NCI-H69 (cell line): ENCODE data around the gene CREBBP.
"Not testable (repeated sequence)": the region's sequence is repeated elsewhere in the genome, so short reads cannot be mapped to it uniquely, and the experiment has no call there.

Experiments used
- DNase-seq: peaks from one replicate; lab custom pipeline; 2025; lab: John Stamatoyannopoulos, UW

Gene CREBBP

GRCh38 chr16:3880623-3881498 is at the start of gene CREBBP:
Gene CREBBP (minus strand): TSS chr16:3880713. CDS start chr16:3879916, 797 bp downstream.
- DNase-seq = peak; percentile 96

GRCh38 chr16:3927147-3927546 is 46.6 kb upstream of the CREBBP start:
- not testable (repeated sequence) for DNase-seq

- no peak for DNase-seq
Observed at GRCh38 chr16:3924763-3925162, 44.2 kb upstream of the CREBBP start.

GRCh38 chr16:3922241-3922640 is 41.7 kb upstream of the CREBBP start:
- DNase-seq = no peak

GRCh38 chr16:3920206-3920605 is 39.7 kb upstream of the CREBBP start:
- no peak for DNase-seq

GRCh38 chr16:3919413-3919812 is 38.9 kb upstream of the CREBBP start:
- DNase-seq = no peak

GRCh38 chr16:3915426-3916260 is 35.1 kb upstream of the CREBBP start:
- DNase-seq = no peak

GRCh38 chr16:3912897-3913296 is 32.4 kb upstream of the CREBBP start:
- no peak for DNase-seq

- DNase-seq = no peak
Observed at GRCh38 chr16:3912373-3912772, 31.9 kb upstream of the CREBBP start.

GRCh38 chr16:3911741-3912140 is 31.2 kb upstream of the CREBBP start:
- not testable (repeated sequence) for DNase-seq

- DNase-seq = peak; percentile 27
Observed at GRCh38 chr16:3909791-3910583, 29.5 kb upstream of the CREBBP start.

- no peak for DNase-seq
Observed at GRCh38 chr16:3908951-3909437, 28.5 kb upstream of the CREBBP start.

- peak; percentile 47 for DNase-seq
Observed at GRCh38 chr16:3907586-3907985, 27.1 kb upstream of the CREBBP start.

GRCh38 chr16:3906363-3906762 is 25.9 kb upstream of the CREBBP start:
- no peak for DNase-seq

- peak; percentile 91 for DNase-seq
Observed at GRCh38 chr16:3904875-3905274, 24.4 kb upstream of the CREBBP start.

- DNase-seq = no peak
Observed at GRCh38 chr16:3890091-3890490, 9.6 kb upstream of the CREBBP start.

- no peak for DNase-seq
Observed at GRCh38 chr16:3889059-3889458, 8.5 kb upstream of the CREBBP start.

GRCh38 chr16:3885999-3886398 is 5.5 kb upstream of the CREBBP start:
- not testable (repeated sequence) for DNase-seq

GRCh38 chr16:3884398-3884797 is 3.9 kb upstream of the CREBBP start:
- no peak for DNase-seq

- no peak for DNase-seq
Observed at GRCh38 chr16:3882531-3882930, 2.0 kb upstream of the CREBBP start.

- DNase-seq = no peak
Observed at GRCh38 chr16:3881499-3881990, 1.0 kb upstream of the CREBBP start.
